ENCODE measurements around the gene BABAM1.

- no peak for TF ChIP-seq CTCF (IDR thresholded peaks at IDR 0.05)
- no peak for TF ChIP-seq POLR2AphosphoS5 (IDR thresholded peaks at IDR 0.05)
- TF ChIP-seq POLR2A (IDR thresholded peaks at IDR 0.05), result no peak
Measured at GRCh38 chr19:17319473-17320238, 52.4 kb downstream of the BABAM1 start.

All from prostate gland (tissue), 2 donors.